Heart left ventricle (tissue), 13 donors: ENCODE results near the gene EIF2D.

Experiments
- POLR2A ChIP-seq, 2 donors: fragments of 450-650 bp; IDR thresholded peaks; one replicate each; pipeline ENCODE4 v1.6.1; 2017; ENCODE audit warnings: antibody characterized with exemption in 2 of 2, mild to moderate bottlenecking in 2 of 2, moderate library complexity in 2 of 2
- TF ChIP-seq, protein P1 (sequence below), 12 donors: fragments of 200-600 bp; sonication (generic) in 4 of 12; IDR thresholded peaks; one replicate each; pipeline versions ENCODE4 v1.5.0 to v1.8.0; 2018 to 2022; ENCODE audit warnings: antibody characterized with exemption in 12 of 12, mild to moderate bottlenecking in 5 of 12
- donor health status: ischemic (EF 13 %, LVEDD 7.1; RV severe dilation, severe dysfunction).
- donor health status: DM: no; HTN: yes; CAD: no.
- donor health status: DM: no; HTN: no; CAD: no.
- donor health status: ischemic (EF 25% LVEDD 6.9; RV normal size, moderate dysfunction).
- donor health status: ischemic (EF 25% LVEDD 5.7; RV mildly dilated, moderate dysfunction).
- donor health status: ischemic (EF 35%, LVEDD 5.7; RV mildly dilated, moderate dysfunction).
- donor health status: nonischemic (EF 11% LVEDD 7.7; RV severe dilation, severe dysfunction).
- donor health status: DM: yes; HTN: yes; CAD: no.
- donor health status: PGD.
- donor health status: ischemic (EF 29% LVEDD 5.4; RV normal size, mild dysfunction).
- donor health status: nonischemic (EF 23%, LVEDD 6.1; RV moderate dilation, normal function).

DNA sequence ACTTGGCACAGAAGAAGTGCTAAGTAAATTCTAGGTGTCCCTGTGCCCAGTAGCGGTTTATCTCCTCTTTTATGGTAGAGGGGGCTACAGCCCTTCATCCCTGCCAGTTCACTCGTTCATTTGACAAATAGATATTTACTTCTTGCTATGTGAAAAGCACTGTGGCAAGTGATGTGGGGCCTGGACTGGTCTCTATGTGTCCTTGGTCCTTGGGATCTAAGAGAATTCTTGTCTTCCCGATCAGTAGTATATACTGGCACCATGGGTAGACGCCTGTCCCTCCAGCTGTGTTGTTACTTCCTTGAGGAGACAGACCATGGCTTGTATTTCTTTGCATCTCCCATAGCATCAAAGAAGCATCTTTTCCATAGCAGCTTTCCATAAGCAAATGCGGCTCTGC, 29.7 kb downstream of the EIF2D start:
- TF ChIP-seq, protein P1, sequence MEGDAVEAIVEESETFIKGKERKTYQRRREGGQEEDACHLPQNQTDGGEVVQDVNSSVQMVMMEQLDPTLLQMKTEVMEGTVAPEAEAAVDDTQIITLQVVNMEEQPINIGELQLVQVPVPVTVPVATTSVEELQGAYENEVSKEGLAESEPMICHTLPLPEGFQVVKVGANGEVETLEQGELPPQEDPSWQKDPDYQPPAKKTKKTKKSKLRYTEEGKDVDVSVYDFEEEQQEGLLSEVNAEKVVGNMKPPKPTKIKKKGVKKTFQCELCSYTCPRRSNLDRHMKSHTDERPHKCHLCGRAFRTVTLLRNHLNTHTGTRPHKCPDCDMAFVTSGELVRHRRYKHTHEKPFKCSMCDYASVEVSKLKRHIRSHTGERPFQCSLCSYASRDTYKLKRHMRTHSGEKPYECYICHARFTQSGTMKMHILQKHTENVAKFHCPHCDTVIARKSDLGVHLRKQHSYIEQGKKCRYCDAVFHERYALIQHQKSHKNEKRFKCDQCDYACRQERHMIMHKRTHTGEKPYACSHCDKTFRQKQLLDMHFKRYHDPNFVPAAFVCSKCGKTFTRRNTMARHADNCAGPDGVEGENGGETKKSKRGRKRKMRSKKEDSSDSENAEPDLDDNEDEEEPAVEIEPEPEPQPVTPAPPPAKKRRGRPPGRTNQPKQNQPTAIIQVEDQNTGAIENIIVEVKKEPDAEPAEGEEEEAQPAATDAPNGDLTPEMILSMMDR (IDR thresholded peaks at IDR 0.05), result no peak
- TF ChIP-seq POLR2A (IDR thresholded peaks at IDR 0.05), result no peak
